ENCODE data around the gene SENP3. TPM values are rescaled to one million over a fixed set of nuclear protein-coding genes. Genes with fewer than 3 reads are reported as not detected.

SENP3 gene
- polyA plus RNA-seq, 1 donor from 2014 or later, result 19.0 TPM

DNA sequence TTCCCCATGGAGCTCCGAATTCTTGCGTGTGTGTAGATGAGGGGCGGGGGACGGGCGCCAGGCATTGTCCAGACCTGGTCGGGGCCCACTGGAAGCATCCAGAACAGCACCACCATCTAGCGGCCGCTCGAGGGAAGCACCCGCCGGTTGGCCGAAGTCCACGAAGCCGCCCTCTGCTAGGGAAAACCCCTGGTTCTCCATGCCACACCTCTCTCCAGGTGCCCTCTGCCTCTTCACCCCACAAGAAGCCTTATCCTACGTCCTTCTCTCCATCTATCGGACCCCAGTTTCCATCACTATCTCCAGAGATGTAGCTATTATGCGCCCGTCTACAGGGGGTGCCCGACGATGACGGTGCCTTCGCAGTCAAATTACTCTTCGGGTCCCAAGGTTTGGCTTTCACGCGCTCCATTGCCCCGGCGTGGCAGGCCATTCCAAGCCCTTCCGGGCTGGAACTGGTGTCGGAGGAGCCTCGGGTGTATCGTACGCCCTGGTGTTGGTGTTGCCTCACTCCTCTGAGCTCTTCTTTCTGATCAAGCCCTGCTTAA is 617 bp upstream of the SENP3 start:
- Mint-ChIP-seq H3K36me3 (peaks cover 3% of the 10 kb centered on the region), H3K9me3 (no peaks in the 10 kb centered on the region), H3K4me3 (peak overlapping the region; percentile 93 to 96 (median 94)), H3K27me3 (no peaks in the 10 kb centered on the region), H3K27ac (peak overlapping the region; percentile 97 to 99 (median 98)), H3K4me1 (peaks cover 28 to 35% (median 30%) of the 10 kb centered on the region in 3 donors)

GRCh38 chr17:7562208-7562605 is 488 bp downstream of the SENP3 start:
- no peaks in the 10 kb centered on the region for H3K9me3 Mint-ChIP-seq
- peak overlapping the region; percentile 64 to 97 (median 88) for H3K27ac Mint-ChIP-seq
- H3K4me1 Mint-ChIP-seq, result peaks cover 28 to 34% (median 30%) of the 10 kb centered on the region in 3 donors
- H3K4me3 Mint-ChIP-seq, result peak overlapping the region; percentile 78 to 95 (median 92)
- H3K27me3 Mint-ChIP-seq, result no peaks in the 10 kb centered on the region
- H3K36me3 Mint-ChIP-seq, result no peaks in the 10 kb centered on the region

DNA sequence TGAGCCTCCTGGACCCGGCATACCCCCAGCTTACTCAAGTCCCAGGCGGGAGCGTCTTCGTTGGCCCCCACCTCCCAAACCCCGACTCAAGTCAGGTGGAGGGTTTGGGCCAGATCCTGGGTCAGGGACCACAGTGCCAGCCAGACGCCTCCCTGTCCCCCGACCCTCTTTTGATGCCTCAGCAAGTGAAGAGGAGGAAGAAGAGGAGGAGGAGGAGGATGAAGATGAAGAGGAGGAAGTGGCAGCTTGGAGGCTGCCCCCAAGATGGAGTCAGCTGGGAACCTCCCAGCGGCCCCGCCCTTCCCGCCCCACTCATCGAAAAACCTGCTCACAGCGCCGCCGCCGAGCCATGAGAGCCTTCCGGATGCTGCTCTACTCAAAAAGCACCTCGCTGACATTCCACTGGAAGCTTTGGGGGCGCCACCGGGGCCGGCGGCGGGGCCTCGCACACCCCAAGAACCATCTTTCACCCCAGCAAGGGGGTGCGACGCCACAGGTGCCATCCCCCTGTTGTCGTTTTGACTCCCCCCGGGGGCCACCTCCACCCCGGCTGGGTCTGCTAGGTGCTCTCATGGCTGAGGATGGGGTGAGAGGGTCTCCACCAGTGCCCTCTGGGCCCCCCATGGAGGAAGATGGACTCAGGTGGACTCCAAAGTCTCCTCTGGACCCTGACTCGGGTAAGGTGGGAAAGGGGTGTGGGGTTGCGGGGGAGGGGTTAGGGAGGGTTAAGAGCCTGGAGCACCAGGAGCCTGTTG is 1.6 kb downstream of the SENP3 start:
- no peaks in the 10 kb centered on the region for H3K9me3 Mint-ChIP-seq
- H3K27ac Mint-ChIP-seq, result peak overlapping the region in 2 of 3 donors; percentile 82 to 97
- H3K36me3 Mint-ChIP-seq, result peaks cover 2% of the 10 kb centered on the region
- no peaks in the 10 kb centered on the region for H3K27me3 Mint-ChIP-seq
- H3K4me3 Mint-ChIP-seq, result peak overlapping the region; percentile 21 to 93 (median 86)
- H3K4me1 Mint-ChIP-seq, result peaks cover 25 to 30% (median 26%) of the 10 kb centered on the region in 3 donors

- H3K27ac Mint-ChIP-seq, result no peak overlapping the region
- H3K4me3 Mint-ChIP-seq, result peak overlapping the region in 1 of 4 donors; percentile 0
- no peaks in the 10 kb centered on the region for H3K9me3 Mint-ChIP-seq
- peaks cover 6% of the 10 kb centered on the region for H3K36me3 Mint-ChIP-seq
- H3K27me3 Mint-ChIP-seq, result no peaks in the 10 kb centered on the region
- H3K4me1 Mint-ChIP-seq, result peaks cover 11 to 18% (median 17%) of the 10 kb centered on the region in 3 donors
These were observed 7.9 kb downstream of the SENP3 start for GRCh38 chr17:7569571-7569970.

- Mint-ChIP-seq H3K36me3 (peaks cover 6% of the 10 kb centered on the region), H3K27me3 (no peaks in the 10 kb centered on the region), H3K4me3 (peak overlapping the region in 2 of 4 donors; percentile 18 to 84), H3K27ac (peak overlapping the region in 1 of 3 donors; percentile 96), H3K9me3 (no peaks in the 10 kb centered on the region), H3K4me1 (peaks cover 15 to 24% (median 20%) of the 10 kb centered on the region in 3 donors)
These were observed 8.6 kb downstream of the SENP3 start for GRCh38 chr17:7570351-7570750.

DNA sequence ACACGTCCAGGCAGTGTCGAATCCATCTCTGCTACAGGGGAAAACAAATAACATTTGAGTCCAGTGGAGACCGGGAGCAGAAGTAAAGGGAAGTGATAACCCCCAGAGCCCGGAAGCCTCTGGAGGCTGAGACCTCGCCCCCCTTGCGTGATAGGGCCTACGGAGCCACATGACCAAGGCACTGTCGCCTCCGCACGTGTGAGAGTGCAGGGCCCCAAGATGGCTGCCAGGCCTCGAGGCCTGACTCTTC is 10.5 kb downstream of the SENP3 start:
- no peaks in the 10 kb centered on the region for H3K9me3 Mint-ChIP-seq
- H3K27me3 Mint-ChIP-seq, result no peaks in the 10 kb centered on the region
- peaks cover 20 to 29% (median 25%) of the 10 kb centered on the region in 3 donors for H3K4me1 Mint-ChIP-seq
- peak overlapping the region; percentile 96 to 100 (median 99) for H3K27ac Mint-ChIP-seq
- H3K4me3 Mint-ChIP-seq, result peak overlapping the region; percentile 93 to 100 (median 98)
- peaks cover 8% of the 10 kb centered on the region for H3K36me3 Mint-ChIP-seq

DNA sequence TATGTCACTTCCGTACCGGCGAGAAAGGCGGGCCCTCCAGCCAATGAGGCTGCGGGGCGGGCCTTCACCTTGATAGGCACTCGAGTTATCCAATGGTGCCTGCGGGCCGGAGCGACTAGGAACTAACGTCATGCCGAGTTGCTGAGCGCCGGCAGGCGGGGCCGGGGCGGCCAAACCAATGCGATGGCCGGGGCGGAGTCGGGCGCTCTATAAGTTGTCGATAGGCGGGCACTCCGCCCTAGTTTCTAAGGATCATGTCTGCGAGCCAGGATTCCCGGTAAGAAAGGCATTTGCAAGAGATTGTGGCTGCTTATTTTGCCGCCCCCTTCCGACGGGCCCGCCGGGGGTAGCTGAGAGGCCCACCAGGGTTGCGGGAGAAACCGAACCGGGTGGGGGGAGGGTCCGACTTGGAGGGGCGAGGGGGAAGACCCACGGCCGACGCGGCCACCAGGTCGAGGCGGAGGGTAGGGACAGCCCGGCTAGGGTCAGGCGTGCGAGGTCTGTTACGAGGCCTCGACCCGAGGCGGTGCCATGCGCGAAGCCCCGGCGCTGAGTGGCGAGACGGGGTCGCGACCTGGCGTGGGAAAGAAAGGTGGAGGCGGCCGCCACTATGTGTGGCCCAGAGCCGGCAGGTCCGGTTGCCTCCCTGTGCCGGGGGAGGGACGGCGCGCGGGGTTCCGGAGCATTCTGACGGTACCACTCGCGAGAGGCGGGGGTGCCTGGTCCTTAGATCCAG is 11.0 kb downstream of the SENP3 start:
- Mint-ChIP-seq H3K4me1 (peaks cover 22 to 31% (median 28%) of the 10 kb centered on the region in 3 donors), H3K27ac (peak overlapping the region; percentile 96 to 100 (median 99)), H3K27me3 (no peaks in the 10 kb centered on the region), H3K36me3 (peaks cover 5% of the 10 kb centered on the region), H3K4me3 (peak overlapping the region; percentile 93 to 100 (median 98)), H3K9me3 (no peaks in the 10 kb centered on the region)

GRCh38 chr17:7573324-7574080 is 11.8 kb downstream of the SENP3 start:
- Mint-ChIP-seq H3K27me3 (no peaks in the 10 kb centered on the region), H3K9me3 (no peaks in the 10 kb centered on the region)

DNA sequence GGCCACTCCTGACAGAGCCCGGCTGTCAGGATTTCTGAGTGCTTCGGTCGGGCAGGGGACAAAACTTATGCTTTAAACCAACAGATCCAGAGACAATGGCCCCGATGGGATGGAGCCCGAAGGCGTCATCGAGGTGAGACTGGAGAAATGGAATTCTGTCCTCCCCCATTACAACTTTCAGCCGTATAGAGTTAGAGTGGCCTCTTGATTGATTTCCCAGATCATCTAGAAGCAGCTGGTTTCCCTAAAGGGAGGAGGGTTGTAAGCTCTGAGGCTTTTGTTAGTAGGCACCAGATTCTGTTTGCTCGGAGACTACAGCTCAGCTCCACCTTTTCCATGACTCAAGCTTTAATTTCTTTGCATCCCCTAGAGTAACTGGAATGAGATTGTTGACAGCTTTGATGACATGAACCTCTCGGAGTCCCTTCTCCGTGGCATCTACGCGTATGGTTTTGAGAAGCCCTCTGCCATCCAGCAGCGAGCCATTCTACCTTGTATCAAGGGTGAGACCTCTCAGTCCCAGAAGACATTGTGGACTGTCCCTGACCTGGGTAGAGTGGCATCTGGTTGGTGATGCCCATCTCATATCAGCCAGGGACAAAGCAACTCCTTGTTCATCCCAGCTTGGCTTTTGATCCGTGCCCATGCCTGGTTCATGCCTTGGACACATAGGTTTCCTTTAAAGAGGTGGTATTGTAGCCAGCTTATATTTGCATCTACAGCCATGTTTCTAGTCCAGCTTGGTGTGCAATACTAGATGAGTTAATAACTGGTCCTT is 12.6 kb downstream of the SENP3 start:
- Mint-ChIP-seq H3K36me3 (peaks cover 7% of the 10 kb centered on the region), H3K9me3 (no peaks in the 10 kb centered on the region), H3K27me3 (no peaks in the 10 kb centered on the region)

More at GRCh38 chr17:7573324-7574080, 11.8 kb downstream of the SENP3 start:
- Mint-ChIP-seq H3K36me3 (peaks cover 7% of the 10 kb centered on the region), H3K27ac (peak overlapping the region; percentile 93 to 99 (median 96)), H3K4me3 (peak overlapping the region; percentile 93 to 100 (median 98)), H3K4me1 (peaks cover 25 to 34% (median 33%) of the 10 kb centered on the region in 3 donors)

GRCh38 chr17:7575481-7575883 is 13.8 kb downstream of the SENP3 start:
- Mint-ChIP-seq H3K4me1 (peaks cover 34 to 46% (median 45%) of the 10 kb centered on the region in 3 donors), H3K27ac (peak overlapping the region; percentile 63 to 96 (median 87)), H3K36me3 (peaks cover 7% of the 10 kb centered on the region), H3K9me3 (no peaks in the 10 kb centered on the region), H3K4me3 (peak overlapping the region in 3 of 4 donors; percentile 47 to 93 (median 65)), H3K27me3 (no peaks in the 10 kb centered on the region)

More for the DNA sequence above, 12.6 kb downstream of the SENP3 start:
- Mint-ChIP-seq H3K4me1 (peaks cover 31 to 40% (median 37%) of the 10 kb centered on the region in 3 donors), H3K4me3 (peak overlapping the region; percentile 93 to 100 (median 98)), H3K27ac (peak overlapping the region; percentile 93 to 99 (median 96))

- H3K4me1 Mint-ChIP-seq, result peaks cover 34 to 50% (median 47%) of the 10 kb centered on the region in 3 donors
- H3K4me3 Mint-ChIP-seq, result peak overlapping the region in 2 of 4 donors; percentile 52 to 93
- H3K36me3 Mint-ChIP-seq, result peaks cover 7% of the 10 kb centered on the region
- H3K27me3 Mint-ChIP-seq, result no peaks in the 10 kb centered on the region
- peak overlapping the region; percentile 63 to 96 (median 87) for H3K27ac Mint-ChIP-seq
- H3K9me3 Mint-ChIP-seq, result no peaks in the 10 kb centered on the region
These were observed 14.2 kb downstream of the SENP3 start for GRCh38 chr17:7575959-7576358.

DNA sequence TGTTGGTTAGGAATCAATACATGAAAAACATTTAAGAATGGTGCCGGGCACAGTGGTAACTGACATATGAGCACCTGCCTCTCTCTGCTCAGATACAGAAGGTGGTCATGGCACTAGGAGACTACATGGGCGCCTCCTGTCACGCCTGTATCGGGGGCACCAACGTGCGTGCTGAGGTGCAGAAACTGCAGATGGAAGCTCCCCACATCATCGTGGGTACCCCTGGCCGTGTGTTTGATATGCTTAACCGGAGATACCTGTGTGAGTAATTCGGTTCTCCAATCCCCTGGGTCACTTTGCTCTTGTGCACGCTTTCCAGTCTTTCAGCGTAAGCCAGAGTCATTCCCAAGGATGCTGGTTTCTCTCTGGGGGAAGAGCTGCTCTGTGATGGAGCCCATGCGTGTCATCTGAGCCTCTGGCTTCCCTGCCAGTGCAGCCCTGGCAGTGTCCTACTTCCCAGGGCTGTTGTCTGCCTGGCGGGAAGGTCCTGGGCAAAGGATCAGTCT is 14.8 kb downstream of the SENP3 start:
- no peaks in the 10 kb centered on the region for H3K9me3 Mint-ChIP-seq
- H3K4me1 Mint-ChIP-seq, result peaks cover 34 to 52% (median 50%) of the 10 kb centered on the region in 3 donors
- peak overlapping the region in 3 of 4 donors; percentile 32 to 93 (median 52) for H3K4me3 Mint-ChIP-seq
- H3K27ac Mint-ChIP-seq, result peak overlapping the region; percentile 78 to 96 (median 87)
- H3K36me3 Mint-ChIP-seq, result peaks cover 7% of the 10 kb centered on the region
- H3K27me3 Mint-ChIP-seq, result no peaks in the 10 kb centered on the region

- Mint-ChIP-seq H3K36me3 (peaks cover 7% of the 10 kb centered on the region), H3K27ac (peak overlapping the region; percentile 67 to 96 (median 84)), H3K4me1 (peaks cover 27 to 54% (median 49%) of the 10 kb centered on the region in 3 donors), H3K9me3 (no peaks in the 10 kb centered on the region), H3K27me3 (no peaks in the 10 kb centered on the region), H3K4me3 (peak overlapping the region in 3 of 4 donors; percentile 48 to 93 (median 51))
These were observed 15.8 kb downstream of the SENP3 start for GRCh38 chr17:7577327-7578199.

All from IgD-negative memory B cell (primary cell).